ENCODE measurements around the gene ASGR2. TPM values are rescaled to one million over a fixed set of nuclear protein-coding genes. Genes with fewer than 3 reads are reported as not detected.

Gene ASGR2
- total and polyA plus RNA-seq, 7 experiments from 2014 or later = 0.27 to 15.0 (median 1.9) TPM; not detected in 4

DNA sequence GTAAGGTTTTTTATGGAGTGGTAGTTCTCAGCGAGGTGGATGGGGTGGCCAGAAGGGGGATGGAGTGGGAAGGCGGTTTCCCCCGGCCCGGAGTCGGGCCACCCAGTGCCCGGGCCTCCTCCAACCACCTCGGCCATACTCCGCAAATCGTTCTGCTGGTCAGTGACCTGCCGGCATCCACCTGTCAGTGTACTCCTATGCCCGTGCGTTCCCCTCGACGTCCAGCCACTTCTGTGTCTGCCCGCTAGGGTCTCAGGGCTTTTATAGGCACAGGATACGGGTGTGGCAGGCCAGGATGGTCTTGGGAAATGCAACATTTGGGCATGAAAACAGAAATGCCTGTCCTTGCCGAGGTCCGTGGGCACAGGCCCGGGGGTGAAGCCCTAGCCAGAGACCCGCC, 19.3 kb upstream of the ASGR2 start:
- Histone ChIP-seq H3K27me3 (ENCODE audit: control insufficient read depth in 2 of 2, insufficient read depth in 2 of 2, low read length in 2 of 2) (no peaks in the 10 kb centered on the region), H3K36me3 (ENCODE audit: control insufficient read depth in 2 of 3, insufficient read depth in 3 of 3, low read length in 3 of 3) (no peaks in the 10 kb centered on the region), H3K9me3 (ENCODE audit: control insufficient read depth in 2 of 3, low read length in 3 of 3) (no peaks in the 10 kb centered on the region), H3K4me1 (ENCODE audit: control insufficient read depth in 2 of 2, insufficient read depth in 2 of 2, low read length in 2 of 2) (peaks cover 6 to 20% of the 10 kb centered on the region in 2 donors), H3K4me3 (ENCODE audit: low read length) (no peak overlapping the region), H3K27ac (ENCODE audit: low read depth, low read length) (peak overlapping the region; percentile 65)
- Mint-ChIP-seq H3K9me3 (no peaks in the 10 kb centered on the region), H3K27ac (peak overlapping the region in 7 of 9 donors; percentile 36 to 98 (median 89)), H3K36me3 (no peaks in the 10 kb centered on the region), H3K4me3 (peak overlapping the region in 7 of 10 donors; percentile 13 to 81 (median 73)), H3K27me3 (peaks cover 0 to 22% (median 3%) of the 10 kb centered on the region in 5 donors), H3K4me1 (peaks cover 18 to 39% (median 28%) of the 10 kb centered on the region in 7 donors)
- CTCF ChIA-PET = interaction anchor here (1.1 to 10.3 kb wide), 5 partner anchors 81 to 223 kb away, joined by 3 to 145 read pairs (median 6); partner anchors contain the start of gene SLC16A11
- POLR2A ChIA-PET = interaction anchor here (2.1 to 2.3 kb wide), 2 partner anchors 88 to 98 kb away, joined by 6 to 20 read pairs; partner anchors contain the start of gene SLC16A13
- DNase-seq (no peak), ATAC-seq (no peak)
- intact Hi-C loops (cut with micrococcal nuclease) = loop anchor here in 1 of 2 donors (2.0 to 5.0 kb wide), 2 partner anchors 291 to 482 kb away; partner anchors contain the start of genes C17orf100 and MED31

DNA sequence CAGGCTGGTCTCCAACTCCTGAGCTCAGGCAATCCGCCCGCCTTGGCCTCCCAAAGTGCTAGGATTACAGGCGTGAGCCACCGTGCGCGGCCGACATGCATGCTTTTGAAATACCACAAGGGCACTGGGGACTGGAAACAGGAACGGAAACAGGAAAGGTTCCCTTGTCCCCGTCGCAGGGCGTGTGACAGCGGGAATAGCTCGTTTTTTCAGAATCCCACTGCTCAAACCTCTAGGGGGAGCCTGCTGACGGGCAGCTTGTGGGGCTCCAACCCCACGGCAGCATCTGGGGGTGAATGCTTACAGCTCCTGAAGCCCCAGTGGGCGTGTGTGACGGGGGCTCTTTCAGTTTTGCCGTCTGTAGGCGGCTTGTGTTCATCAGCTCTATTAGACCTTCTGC, 18.8 kb upstream of the ASGR2 start:
- H3K9me3 Mint-ChIP-seq = no peaks in the 10 kb centered on the region
- H3K4me3 Mint-ChIP-seq = peak overlapping the region; percentile 53 to 81 (median 72)
- CTCF ChIA-PET = interaction anchor here (0.7 to 10.3 kb wide), 9 partner anchors 8 to 223 kb away, joined by 3 to 145 read pairs (median 4); partner anchors contain the start of gene SLC16A11
- peak overlapping the region in 7 of 9 donors; percentile 67 to 98 (median 89) for H3K27ac Mint-ChIP-seq
- intact Hi-C loops (cut with micrococcal nuclease) = loop anchor here in 1 of 2 donors (2.0 to 5.0 kb wide), 2 partner anchors 291 to 481 kb away; partner anchors contain the start of genes C17orf100 and MED31
- H3K36me3 Mint-ChIP-seq = no peaks in the 10 kb centered on the region
- Histone ChIP-seq H3K9me3 (ENCODE audit: control insufficient read depth in 2 of 3, low read length in 3 of 3) (no peaks in the 10 kb centered on the region), H3K4me3 (ENCODE audit: low read length) (peak overlapping the region; percentile 17), H3K36me3 (ENCODE audit: control insufficient read depth in 2 of 3, insufficient read depth in 3 of 3, low read length in 3 of 3) (no peaks in the 10 kb centered on the region), H3K27ac (ENCODE audit: low read depth, low read length) (peak overlapping the region; percentile 65), H3K4me1 (ENCODE audit: control insufficient read depth in 2 of 2, insufficient read depth in 2 of 2, low read length in 2 of 2) (peaks cover 6 to 20% of the 10 kb centered on the region in 2 donors), H3K27me3 (ENCODE audit: control insufficient read depth in 2 of 2, insufficient read depth in 2 of 2, low read length in 2 of 2) (no peaks in the 10 kb centered on the region)
- peaks cover 0 to 22% (median 3%) of the 10 kb centered on the region in 5 donors for H3K27me3 Mint-ChIP-seq
- DNase-seq (peak; percentile 19 to 40 (median 32)), ATAC-seq (peak; percentile 9)
- peaks cover 18 to 39% (median 28%) of the 10 kb centered on the region in 7 donors for H3K4me1 Mint-ChIP-seq
- POLR2A ChIA-PET = interaction anchor here (1.3 to 2.3 kb wide), 3 partner anchors 87 to 122 kb away, joined by 4 to 20 read pairs (median 6); partner anchors contain the start of gene SLC16A13

DNA sequence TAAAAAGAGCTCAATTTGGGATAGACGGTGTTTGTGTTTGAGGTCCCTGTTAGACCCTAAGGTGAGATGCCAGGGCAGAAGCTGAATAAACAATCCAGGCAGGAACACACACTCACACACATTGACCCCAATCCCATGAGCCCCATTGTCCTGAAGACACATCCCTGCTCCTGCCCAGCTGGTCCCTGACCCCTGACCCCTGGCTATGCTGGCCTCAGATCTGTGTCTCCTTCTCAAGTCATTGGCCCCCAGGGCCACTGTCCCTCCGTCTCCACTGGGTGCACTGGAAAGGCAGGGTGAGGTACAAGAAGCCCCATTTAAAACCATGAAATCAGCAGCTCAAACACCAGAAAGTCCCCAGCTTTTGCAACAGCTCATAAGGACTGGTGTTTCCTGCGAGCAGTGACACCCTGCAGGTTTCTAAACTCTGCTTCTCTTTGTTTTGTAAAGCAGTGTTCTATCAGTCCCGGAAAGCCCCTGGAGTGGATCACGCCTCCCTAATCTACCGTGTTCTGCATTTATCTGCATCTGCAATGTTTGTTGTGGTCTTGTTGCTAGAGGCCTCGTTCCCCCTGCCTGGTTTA, 18.0 kb upstream of the ASGR2 start:
- no peaks in the 10 kb centered on the region for H3K9me3 ChIP-seq (ENCODE audit: control insufficient read depth in 2 of 3, low read length in 3 of 3)
- H3K4me3 ChIP-seq (ENCODE audit: low read length) = no peak overlapping the region
- H3K36me3 ChIP-seq (ENCODE audit: control insufficient read depth in 2 of 3, insufficient read depth in 3 of 3, low read length in 3 of 3) = no peaks in the 10 kb centered on the region
- DNase-seq = peak; percentile 41 to 91 (median 76)
- H3K4me3 Mint-ChIP-seq = peak overlapping the region; percentile 64 to 80 (median 74)
- H3K27ac ChIP-seq (ENCODE audit: low read depth, low read length) = peak overlapping the region; percentile 79
- peaks cover 0 to 19% (median 0%) of the 10 kb centered on the region in 5 donors for H3K27me3 Mint-ChIP-seq
- peak; percentile 95 for ATAC-seq
- intact Hi-C loops (cut with micrococcal nuclease) = loop anchor here in 1 of 2 donors (1.0 to 5.0 kb wide), 3 partner anchors 118 to 480 kb away; partner anchors contain the start of genes C17orf100 and MED31
- H3K4me1 ChIP-seq (ENCODE audit: control insufficient read depth in 2 of 2, insufficient read depth in 2 of 2, low read length in 2 of 2) = peaks cover 6 to 20% of the 10 kb centered on the region in 2 donors
- H3K9me3 Mint-ChIP-seq = no peaks in the 10 kb centered on the region
- H3K27me3 ChIP-seq (ENCODE audit: control insufficient read depth in 2 of 2, insufficient read depth in 2 of 2, low read length in 2 of 2) = no peaks in the 10 kb centered on the region
- H3K4me1 Mint-ChIP-seq = peaks cover 18 to 39% (median 28%) of the 10 kb centered on the region in 7 donors
- H3K27ac Mint-ChIP-seq = peak overlapping the region; percentile 90 to 99 (median 97)
- no peaks in the 10 kb centered on the region for H3K36me3 Mint-ChIP-seq
- ChIA-PET CTCF (interaction anchor here (0.7 to 10.3 kb wide), 14 partner anchors 10 to 1380 kb away, joined by 3 to 145 read pairs (median 3); partner anchors contain the start of gene SLC16A11), POLR2A (interaction anchor here (1.0 to 2.3 kb wide), 5 partner anchors 81 to 121 kb away, joined by 4 to 20 read pairs (median 4); partner anchors contain the start of gene SLC16A13)

DNA sequence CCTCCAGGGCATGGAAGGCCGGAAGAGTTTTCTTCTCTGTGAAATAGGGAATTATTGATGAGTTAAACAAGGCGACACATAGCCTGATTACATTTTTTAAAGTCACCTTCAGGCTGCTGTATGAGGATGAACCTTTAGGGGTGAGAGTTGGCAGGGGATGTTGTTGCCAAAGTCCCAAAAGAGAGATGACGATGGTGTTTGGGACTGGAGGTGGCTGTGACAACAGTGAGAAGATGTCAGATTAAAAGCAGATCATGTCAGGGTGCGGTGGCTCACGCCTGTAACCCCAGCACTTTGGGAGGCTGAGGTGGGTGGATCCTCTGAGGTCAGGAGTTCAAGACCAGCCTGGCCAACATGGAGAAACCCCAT, 16.8 kb upstream of the ASGR2 start:
- no peak overlapping the region for H3K4me3 ChIP-seq (ENCODE audit: low read length)
- intact Hi-C loops (cut with micrococcal nuclease) = loop anchor here in 1 of 2 donors (5.0 kb wide), 1 partner anchor 479 kb away; the partner anchor contains the start of genes C17orf100 and MED31
- CTCF ChIA-PET = interaction anchor here (0.9 to 10.3 kb wide), 2 partner anchors 86 to 116 kb away, joined by 3 to 145 read pairs; partner anchors contain the start of gene SLC16A11
- peak overlapping the region; percentile 30 to 98 (median 91) for H3K27ac Mint-ChIP-seq
- H3K9me3 ChIP-seq (ENCODE audit: control insufficient read depth in 2 of 3, low read length in 3 of 3) = no peaks in the 10 kb centered on the region
- peaks cover 6 to 20% of the 10 kb centered on the region in 2 donors for H3K4me1 ChIP-seq (ENCODE audit: control insufficient read depth in 2 of 2, insufficient read depth in 2 of 2, low read length in 2 of 2)
- no peaks in the 10 kb centered on the region for H3K36me3 Mint-ChIP-seq
- DNase-seq (no peak), ATAC-seq (no peak)
- peaks cover 0 to 2% (median 0%) of the 10 kb centered on the region in 11 donors for H3K9me3 Mint-ChIP-seq
- peaks cover 18 to 39% (median 28%) of the 10 kb centered on the region in 7 donors for H3K4me1 Mint-ChIP-seq
- no peaks in the 10 kb centered on the region for H3K27me3 ChIP-seq (ENCODE audit: control insufficient read depth in 2 of 2, insufficient read depth in 2 of 2, low read length in 2 of 2)
- POLR2A ChIA-PET = no interaction called here
- peak overlapping the region in 7 of 10 donors; percentile 11 to 73 (median 29) for H3K4me3 Mint-ChIP-seq
- H3K27ac ChIP-seq (ENCODE audit: low read depth, low read length) = peak overlapping the region; percentile 11
- no peaks in the 10 kb centered on the region for H3K36me3 ChIP-seq (ENCODE audit: control insufficient read depth in 2 of 3, insufficient read depth in 3 of 3, low read length in 3 of 3)
- peaks cover 0 to 7% (median 0%) of the 10 kb centered on the region in 5 donors for H3K27me3 Mint-ChIP-seq

DNA sequence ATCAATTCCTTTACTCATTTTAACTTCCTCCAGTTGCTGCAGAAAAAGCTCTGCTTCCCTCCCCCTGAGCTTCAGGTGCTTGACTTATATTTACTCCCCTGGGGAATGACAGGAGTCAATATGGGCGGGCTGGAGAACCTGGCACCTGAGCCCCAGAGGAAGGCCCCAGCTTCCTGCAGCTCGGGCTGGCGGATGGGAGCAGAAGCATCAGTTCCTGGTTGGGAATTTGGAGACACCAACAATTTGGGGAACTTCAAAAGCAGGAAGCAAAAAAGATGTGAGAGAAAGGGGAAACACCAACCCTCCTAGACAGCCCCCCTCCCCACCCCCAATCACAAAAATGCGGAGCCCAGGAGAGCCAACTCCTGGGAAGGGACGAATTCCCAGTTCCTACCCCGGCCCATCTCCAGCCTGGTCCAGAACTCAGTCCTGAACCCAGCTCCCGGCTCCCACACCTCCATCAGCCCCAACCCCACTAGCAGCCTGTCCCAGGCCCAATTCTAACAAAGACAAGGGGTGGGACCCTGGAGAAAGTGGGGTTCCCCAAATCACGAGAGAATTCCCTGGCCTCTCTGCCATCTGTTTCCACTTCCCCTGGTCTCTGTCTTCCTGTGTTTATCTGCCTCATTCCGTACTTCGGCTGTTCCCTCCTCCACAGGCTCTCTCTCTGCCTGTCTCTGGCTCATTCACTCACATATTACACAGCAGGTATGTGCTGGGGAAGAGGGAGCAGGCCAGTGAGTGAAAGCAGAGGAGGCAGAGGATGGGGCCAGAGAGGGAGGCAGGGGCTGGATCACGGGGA, 16.2 kb upstream of the ASGR2 start:
- Histone ChIP-seq H3K4me3 (ENCODE audit: low read length) (no peak overlapping the region), H3K36me3 (ENCODE audit: control insufficient read depth in 2 of 3, insufficient read depth in 3 of 3, low read length in 3 of 3) (no peaks in the 10 kb centered on the region), H3K4me1 (ENCODE audit: control insufficient read depth in 2 of 2, insufficient read depth in 2 of 2, low read length in 2 of 2) (peaks cover 6 to 17% of the 10 kb centered on the region in 2 donors), H3K9me3 (ENCODE audit: control insufficient read depth in 2 of 3, low read length in 3 of 3) (no peaks in the 10 kb centered on the region), H3K27me3 (ENCODE audit: control insufficient read depth in 2 of 2, insufficient read depth in 2 of 2, low read length in 2 of 2) (no peaks in the 10 kb centered on the region), H3K27ac (ENCODE audit: low read depth, low read length) (peak overlapping the region; percentile 11)
- peaks cover 0 to 5% (median 0%) of the 10 kb centered on the region in 5 donors for H3K27me3 Mint-ChIP-seq
- ATAC-seq (no peak), DNase-seq (no peak)
- H3K36me3 Mint-ChIP-seq = no peaks in the 10 kb centered on the region
- H3K4me3 Mint-ChIP-seq = peak overlapping the region in 6 of 10 donors; percentile 11 to 73 (median 30)
- peak overlapping the region; percentile 31 to 98 (median 90) for H3K27ac Mint-ChIP-seq
- ChIA-PET CTCF (interaction anchor here (1.3 kb wide), 1 partner anchor 9 kb away, joined by 4 read pairs; no protein-coding TSS in a partner anchor), POLR2A (interaction anchor here (0.8 kb wide), 1 partner anchor 1245 kb away, joined by 3 read pairs; no protein-coding TSS in a partner anchor)
- intact Hi-C loops (cut with micrococcal nuclease) = loop anchor here in 1 of 2 donors (5.0 kb wide), 1 partner anchor 479 kb away; the partner anchor contains the start of genes C17orf100 and MED31
- H3K9me3 Mint-ChIP-seq = peaks cover 0 to 2% (median 0%) of the 10 kb centered on the region in 11 donors
- H3K4me1 Mint-ChIP-seq = peaks cover 18 to 33% (median 24%) of the 10 kb centered on the region in 7 donors

DNA sequence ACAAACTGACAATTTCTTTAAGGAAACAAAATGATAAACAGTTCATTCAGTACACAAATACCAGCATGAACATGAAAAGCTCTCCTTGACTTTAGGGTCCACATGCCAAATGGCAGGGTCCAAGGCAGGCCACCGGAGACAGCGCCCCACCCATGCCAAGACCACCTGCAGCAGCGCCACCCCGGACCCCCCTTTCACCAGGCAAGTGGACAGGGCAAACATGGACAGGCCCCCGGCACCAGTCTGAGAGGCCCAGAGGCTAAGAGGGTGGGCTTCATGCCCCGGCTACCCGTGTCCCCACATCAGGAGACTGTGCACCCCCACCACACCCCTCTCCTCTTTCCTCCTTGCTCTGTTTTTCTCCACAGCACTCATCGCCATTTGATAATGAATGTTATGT, 14.7 kb upstream of the ASGR2 start:
- intact Hi-C loops (cut with micrococcal nuclease) = no loop called here
- Histone ChIP-seq H3K4me3 (ENCODE audit: low read length) (no peak overlapping the region), H3K36me3 (ENCODE audit: control insufficient read depth in 2 of 3, insufficient read depth in 3 of 3, low read length in 3 of 3) (no peaks in the 10 kb centered on the region), H3K4me1 (ENCODE audit: control insufficient read depth in 2 of 2, insufficient read depth in 2 of 2, low read length in 2 of 2) (peaks cover 6 to 17% of the 10 kb centered on the region in 2 donors), H3K27me3 (ENCODE audit: control insufficient read depth in 2 of 2, insufficient read depth in 2 of 2, low read length in 2 of 2) (no peaks in the 10 kb centered on the region), H3K9me3 (ENCODE audit: control insufficient read depth in 2 of 3, low read length in 3 of 3) (no peaks in the 10 kb centered on the region), H3K27ac (ENCODE audit: low read depth, low read length) (no peak overlapping the region)
- no peak for DNase-seq
- ChIA-PET CTCF (no interaction called here), POLR2A (no interaction called here)
- Mint-ChIP-seq H3K9me3 (peaks cover 0 to 2% (median 0%) of the 10 kb centered on the region in 11 donors), H3K27ac (peak overlapping the region in 3 of 9 donors; percentile 27 to 35 (median 31)), H3K4me3 (peak overlapping the region in 1 of 10 donors; percentile 58), H3K27me3 (peaks cover 0 to 5% (median 0%) of the 10 kb centered on the region in 5 donors), H3K36me3 (no peaks in the 10 kb centered on the region), H3K4me1 (peaks cover 18 to 28% (median 24%) of the 10 kb centered on the region in 7 donors)
- no peak for ATAC-seq

All from naive thymus-derived CD4-positive, alpha-beta T cell (primary cell).